Lower leg skin (tissue), 4 donors: ENCODE data around the gene SHH. TPM values are rescaled to one million over a fixed set of nuclear protein-coding genes. Genes with fewer than 3 reads are reported as not detected.

ENCODE experiments used
- DNase-seq, 2 donors: peaks; one replicate each; pipeline ENCODE4 v3.0.0-alpha.2; 2019; ENCODE audit warnings: low spot score in 2 of 2
- H3K4me3 ChIP-seq: fragments of 200-600 bp; sonication (generic); 2 replicates; pipeline ENCODE4 v1.5.1; 2017; ENCODE audit warnings: mild to moderate bottlenecking, low read depth; ENCODE audit not compliant: poor library complexity, severe bottlenecking
- POLR2A ChIP-seq, 2 donors: fragments of 450-650 bp; IDR thresholded peaks; one replicate each; pipeline ENCODE4 v1.6.1; 2016 to 2017; ENCODE audit warnings: antibody characterized with exemption in 2 of 2, mild to moderate bottlenecking in 1 of 2, moderate library complexity in 1 of 2
- WGBS, 2 donors: methylation state at CpG; one replicate each; pipeline ENCODE4 v1.1.5; 2018; 5-methylcytosine and 5-hydroxymethylcytosine counted together
- intact Hi-C: fragments of 100-400 bp; cut with DNase I; formaldehyde crosslinking; loops from one replicate; pipeline ENCODE4 v1.15.0; 2023; ENCODE audit warnings: low total_unique reads
- total RNA-seq, 4 donors: library from RNA; depleted of rRNA; stranded (reverse); fragments of >200 nt; gene quantifications; one replicate each; pipeline ENCODE4 v1.1.0, GENCODE V29; 2016
- TF ChIP-seq, protein P1 (sequence below), 3 donors: fragments of 450-650 bp; IDR thresholded peaks; one replicate each; pipeline ENCODE4 v1.5.1; 2016; ENCODE audit warnings: antibody characterized with exemption in 3 of 3, mild to moderate bottlenecking in 3 of 3, moderate library complexity in 2 of 3

Gene SHH
- total RNA-seq, 4 donors from 2014 or later = not detected

DNA sequence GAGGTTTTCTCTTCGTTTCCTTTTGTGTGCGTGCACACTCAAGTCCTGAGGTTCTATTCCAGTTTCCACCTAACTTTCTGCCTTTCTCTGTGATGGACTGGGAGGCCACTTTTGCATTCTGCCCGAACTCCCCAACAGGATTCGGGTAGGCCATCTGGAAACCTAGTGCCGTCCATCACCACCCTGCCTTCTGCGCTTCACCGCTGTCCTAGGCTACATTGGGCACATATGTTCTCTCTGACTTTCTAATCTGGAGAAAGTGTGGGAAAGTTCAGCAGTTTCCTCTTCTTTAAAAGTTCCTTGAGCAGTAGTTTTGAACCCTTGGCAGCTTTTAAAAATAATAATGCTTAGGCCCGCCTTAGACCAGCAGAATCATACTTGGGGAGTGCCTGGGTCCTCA, 46.8 kb downstream of the SHH start:
- DNase-seq = no peak
- no peak overlapping the region for H3K4me3 ChIP-seq
- 93 to 94% methylated on average over 8 of the region's 8 CpGs for WGBS, 2 donors
- no peak for TF ChIP-seq POLR2A (IDR thresholded peaks at IDR 0.05)
- TF ChIP-seq, protein P1, sequence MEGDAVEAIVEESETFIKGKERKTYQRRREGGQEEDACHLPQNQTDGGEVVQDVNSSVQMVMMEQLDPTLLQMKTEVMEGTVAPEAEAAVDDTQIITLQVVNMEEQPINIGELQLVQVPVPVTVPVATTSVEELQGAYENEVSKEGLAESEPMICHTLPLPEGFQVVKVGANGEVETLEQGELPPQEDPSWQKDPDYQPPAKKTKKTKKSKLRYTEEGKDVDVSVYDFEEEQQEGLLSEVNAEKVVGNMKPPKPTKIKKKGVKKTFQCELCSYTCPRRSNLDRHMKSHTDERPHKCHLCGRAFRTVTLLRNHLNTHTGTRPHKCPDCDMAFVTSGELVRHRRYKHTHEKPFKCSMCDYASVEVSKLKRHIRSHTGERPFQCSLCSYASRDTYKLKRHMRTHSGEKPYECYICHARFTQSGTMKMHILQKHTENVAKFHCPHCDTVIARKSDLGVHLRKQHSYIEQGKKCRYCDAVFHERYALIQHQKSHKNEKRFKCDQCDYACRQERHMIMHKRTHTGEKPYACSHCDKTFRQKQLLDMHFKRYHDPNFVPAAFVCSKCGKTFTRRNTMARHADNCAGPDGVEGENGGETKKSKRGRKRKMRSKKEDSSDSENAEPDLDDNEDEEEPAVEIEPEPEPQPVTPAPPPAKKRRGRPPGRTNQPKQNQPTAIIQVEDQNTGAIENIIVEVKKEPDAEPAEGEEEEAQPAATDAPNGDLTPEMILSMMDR (IDR thresholded peaks at IDR 0.05) = no peak
- intact Hi-C loops = loop anchor here (5.0 kb wide), 1 partner anchor 168 kb away; no protein-coding TSS in a partner anchor

DNA sequence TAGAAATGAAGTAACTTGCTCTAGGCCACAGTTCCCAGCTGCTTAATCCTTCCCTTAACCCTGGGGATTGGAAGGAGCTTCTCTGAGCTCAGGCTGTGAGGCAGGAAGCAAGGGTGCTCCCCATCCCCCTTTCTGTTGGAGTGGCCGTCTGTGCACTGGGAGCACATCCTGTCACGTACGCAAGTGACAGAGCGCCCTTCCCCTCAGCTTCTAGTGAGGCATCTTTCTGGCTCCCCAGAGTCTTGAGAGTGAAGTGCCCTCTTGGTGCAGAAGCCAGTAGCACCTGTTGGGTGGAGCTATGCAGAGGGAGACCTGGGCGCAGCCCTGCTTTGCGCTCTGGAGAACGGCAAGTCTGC, 47.8 kb downstream of the SHH start:
- WGBS, 2 donors = 85 to 89% methylated on average over 7 of the region's 7 CpGs
- H3K4me3 ChIP-seq = no peak overlapping the region
- TF ChIP-seq, protein P1 (IDR thresholded peaks at IDR 0.05) = no peak
- no peak for TF ChIP-seq POLR2A (IDR thresholded peaks at IDR 0.05)
- DNase-seq = no peak
- intact Hi-C loops = no loop called here

DNA sequence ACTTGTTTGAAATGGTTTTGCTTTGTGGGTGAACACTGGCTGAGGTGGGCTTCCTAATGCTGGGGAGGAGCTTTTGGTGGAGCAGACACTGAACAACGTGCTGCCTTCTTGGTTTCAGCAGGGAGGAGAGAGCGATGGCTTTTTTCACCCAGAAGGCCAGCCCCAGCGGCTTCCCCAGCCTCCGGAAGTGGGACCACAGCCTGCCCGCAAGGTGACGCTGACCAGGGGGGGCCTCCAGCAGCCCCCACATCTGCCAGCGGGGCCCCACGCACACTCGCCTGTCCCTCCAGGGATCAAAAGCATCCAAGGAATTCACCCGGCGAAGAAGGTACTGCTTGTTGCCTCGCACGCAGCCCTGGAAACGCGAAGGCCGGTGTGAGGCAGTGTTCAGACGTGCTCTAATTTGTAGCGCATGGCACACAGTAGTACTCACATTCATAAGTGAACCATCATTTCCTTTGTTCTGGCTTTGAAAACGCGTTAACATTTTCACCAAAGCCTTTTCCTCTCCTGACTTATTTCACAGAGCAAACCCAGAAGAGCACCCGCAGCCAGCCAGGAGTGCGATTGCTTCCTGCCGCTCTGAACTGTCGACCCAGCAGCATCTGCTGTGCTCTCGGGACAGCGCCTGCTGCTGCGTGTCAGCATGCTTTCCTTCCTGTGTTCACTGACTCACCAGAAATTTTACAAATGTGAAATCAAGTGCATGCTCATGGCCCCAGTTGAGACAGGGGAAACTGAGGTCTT, 48.4 kb downstream of the SHH start:
- intact Hi-C loops = no loop called here
- 62 to 77% methylated on average over 26 to 27 of the region's 27 CpGs for WGBS, 2 donors
- no peak for DNase-seq
- no peak overlapping the region for H3K4me3 ChIP-seq
- TF ChIP-seq, protein P1 (IDR thresholded peaks at IDR 0.05) = no peak
- TF ChIP-seq POLR2A (IDR thresholded peaks at IDR 0.05) = no peak

DNA sequence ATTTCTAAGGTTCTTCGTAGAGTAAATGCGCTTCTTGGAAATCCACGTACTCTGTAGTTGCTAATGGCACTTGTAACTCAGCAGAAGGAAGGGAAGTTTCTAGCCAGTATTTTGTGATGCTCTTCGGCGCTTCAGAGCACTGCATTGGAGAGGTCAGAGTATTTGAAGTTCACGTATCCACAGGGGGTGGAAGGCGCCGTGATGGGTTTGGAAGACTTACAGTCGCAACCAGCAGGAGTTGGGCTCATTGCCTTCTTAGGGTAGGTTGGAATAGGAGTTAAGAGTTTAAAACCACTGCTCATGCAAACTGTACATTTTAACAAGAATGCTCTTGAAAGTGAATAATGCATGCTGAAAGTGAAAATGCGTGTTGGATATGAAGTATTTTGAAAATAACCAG, 49.1 kb downstream of the SHH start:
- no peak for DNase-seq
- 94 to 95% methylated on average over 10 of the region's 10 CpGs for WGBS, 2 donors
- no peak overlapping the region for H3K4me3 ChIP-seq
- intact Hi-C loops = no loop called here
- TF ChIP-seq, protein P1 (IDR thresholded peaks at IDR 0.05) = no peak

DNA sequence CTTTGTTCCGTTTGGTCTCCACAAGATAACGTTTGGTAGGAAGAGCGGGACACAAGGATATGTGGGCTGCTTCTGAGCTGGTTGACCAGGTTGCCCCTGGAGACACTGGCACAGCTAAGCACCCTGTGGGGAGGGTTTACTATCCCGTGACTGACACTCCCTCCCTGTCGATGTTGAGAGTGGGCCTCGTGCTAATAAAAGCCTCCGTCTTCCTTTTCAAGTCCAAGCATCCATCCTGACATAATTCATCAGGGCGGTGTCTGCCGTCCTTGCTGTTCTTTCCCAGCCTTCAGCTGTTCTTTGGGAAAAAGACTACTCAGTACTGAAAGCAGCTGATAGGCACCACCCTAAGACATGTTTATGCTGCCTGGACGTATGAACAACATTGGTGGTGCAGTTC, 49.6 kb downstream of the SHH start:
- intact Hi-C loops = no loop called here
- 55 to 62% methylated on average over 10 of the region's 10 CpGs for WGBS, 2 donors
- no peak overlapping the region for H3K4me3 ChIP-seq
- TF ChIP-seq POLR2A (IDR thresholded peaks at IDR 0.05) = no peak
- TF ChIP-seq, protein P1 (IDR thresholded peaks at IDR 0.05) = no peak
- DNase-seq = no peak

DNA sequence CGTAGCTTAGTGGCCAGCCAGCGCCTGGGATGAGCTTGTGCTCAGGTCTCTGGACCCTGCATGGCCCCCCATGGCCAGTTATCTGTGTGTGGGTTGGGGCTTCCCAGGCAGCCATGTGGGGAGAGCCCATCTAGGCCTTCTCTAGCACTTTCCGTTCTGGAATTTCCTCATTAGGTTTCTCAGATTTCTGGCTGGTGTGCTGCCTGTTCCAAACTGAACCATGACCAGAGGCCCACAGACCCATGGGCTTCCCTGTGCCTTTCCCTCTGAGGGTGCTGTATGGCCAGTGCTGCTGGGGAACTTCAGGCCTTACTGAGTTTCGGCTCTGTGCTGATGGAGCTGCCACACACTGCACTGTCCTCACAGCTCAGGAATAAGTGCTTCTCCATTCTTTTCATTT, 50.2 kb downstream of the SHH start:
- DNase-seq = no peak
- intact Hi-C loops = no loop called here
- H3K4me3 ChIP-seq = no peak overlapping the region
- 93 to 98% methylated on average over 4 of the region's 4 CpGs for WGBS, 2 donors
- TF ChIP-seq, protein P1 (IDR thresholded peaks at IDR 0.05) = no peak
- TF ChIP-seq POLR2A (IDR thresholded peaks at IDR 0.05) = no peak
